ENCODE data around the gene TXNRD3.

The TXNRD3 gene

GRCh38 chr3:126672340-126672739 is 17.4 kb upstream of the TXNRD3 start:
- DNase-seq (ENCODE audit: low spot score): no peak

GRCh38 chr3:126671521-126671920 is 16.6 kb upstream of the TXNRD3 start:
- no peak for DNase-seq (ENCODE audit: low spot score)

GRCh38 chr3:126668450-126669401 is 13.8 kb upstream of the TXNRD3 start:
- no peak for DNase-seq (ENCODE audit: low spot score)

- DNase-seq (ENCODE audit: low spot score): no peak
Measured at GRCh38 chr3:126667631-126668449, 12.9 kb upstream of the TXNRD3 start.

- DNase-seq (ENCODE audit: low spot score): no peak
Measured at GRCh38 chr3:126666658-126667528, 12.0 kb upstream of the TXNRD3 start.

DNA sequence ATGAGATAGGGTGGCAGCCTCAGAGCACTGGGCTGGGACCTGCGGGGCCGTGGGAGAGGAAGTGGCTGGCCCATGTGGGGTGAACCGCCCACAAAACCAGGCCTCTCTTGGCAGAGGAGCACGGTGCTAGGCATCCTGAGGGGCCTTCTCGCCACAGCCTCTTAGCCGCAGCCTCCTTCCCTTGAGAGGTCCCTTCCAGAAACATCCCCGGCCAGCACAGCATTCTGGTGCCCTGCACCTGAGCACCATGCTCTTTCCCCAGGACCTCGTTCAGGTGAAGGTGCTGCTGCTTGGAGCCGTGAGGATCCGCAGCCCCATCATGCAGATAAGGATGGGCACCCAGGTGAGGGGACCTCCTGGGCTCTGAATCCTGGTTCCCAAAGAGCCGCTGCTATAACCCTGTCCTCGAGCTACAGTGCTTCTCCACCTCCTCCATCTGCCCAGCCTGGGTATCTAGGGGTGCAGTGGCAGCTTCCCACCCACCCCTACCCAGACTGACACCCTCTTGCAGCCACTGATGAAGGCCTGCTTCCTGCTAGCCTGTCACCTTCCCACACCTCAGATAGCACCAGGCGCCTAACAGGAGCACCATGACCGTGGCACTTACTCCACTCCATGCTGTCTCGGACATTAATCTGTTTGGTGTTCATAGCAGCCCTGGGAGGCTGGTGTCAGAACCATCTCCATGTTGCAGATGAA is 11.2 kb upstream of the TXNRD3 start:
- DNase-seq (ENCODE audit: low spot score): no peak

- DNase-seq (ENCODE audit: low spot score): peak; percentile 10
Measured at GRCh38 chr3:126665221-126665936, 10.5 kb upstream of the TXNRD3 start.

- no peak for DNase-seq (ENCODE audit: low spot score)
Measured at GRCh38 chr3:126664591-126665214, 9.8 kb upstream of the TXNRD3 start.

- DNase-seq (ENCODE audit: low spot score): no peak
Measured at GRCh38 chr3:126663750-126664149, 8.8 kb upstream of the TXNRD3 start.

DNA sequence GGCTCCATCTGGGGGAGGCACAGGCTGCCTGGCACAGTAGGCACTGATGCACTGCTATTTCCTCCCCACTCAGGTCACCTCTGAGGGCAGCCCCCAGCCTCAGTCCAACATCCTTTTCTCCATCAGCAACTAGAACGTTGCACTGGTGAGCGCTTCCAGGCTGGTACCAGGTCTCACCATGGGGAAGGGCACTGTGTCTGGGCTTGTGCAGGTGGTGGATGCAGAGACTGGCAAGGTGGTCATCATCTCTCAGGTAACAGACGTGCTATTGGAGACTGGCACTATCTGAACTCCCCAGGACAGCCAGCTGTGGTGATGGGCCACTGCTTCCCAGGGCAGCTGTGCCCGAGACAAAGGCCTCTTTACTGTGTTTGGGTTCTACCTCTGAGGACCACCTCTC is 8.3 kb upstream of the TXNRD3 start:
- no peak for DNase-seq (ENCODE audit: low spot score)

DNA sequence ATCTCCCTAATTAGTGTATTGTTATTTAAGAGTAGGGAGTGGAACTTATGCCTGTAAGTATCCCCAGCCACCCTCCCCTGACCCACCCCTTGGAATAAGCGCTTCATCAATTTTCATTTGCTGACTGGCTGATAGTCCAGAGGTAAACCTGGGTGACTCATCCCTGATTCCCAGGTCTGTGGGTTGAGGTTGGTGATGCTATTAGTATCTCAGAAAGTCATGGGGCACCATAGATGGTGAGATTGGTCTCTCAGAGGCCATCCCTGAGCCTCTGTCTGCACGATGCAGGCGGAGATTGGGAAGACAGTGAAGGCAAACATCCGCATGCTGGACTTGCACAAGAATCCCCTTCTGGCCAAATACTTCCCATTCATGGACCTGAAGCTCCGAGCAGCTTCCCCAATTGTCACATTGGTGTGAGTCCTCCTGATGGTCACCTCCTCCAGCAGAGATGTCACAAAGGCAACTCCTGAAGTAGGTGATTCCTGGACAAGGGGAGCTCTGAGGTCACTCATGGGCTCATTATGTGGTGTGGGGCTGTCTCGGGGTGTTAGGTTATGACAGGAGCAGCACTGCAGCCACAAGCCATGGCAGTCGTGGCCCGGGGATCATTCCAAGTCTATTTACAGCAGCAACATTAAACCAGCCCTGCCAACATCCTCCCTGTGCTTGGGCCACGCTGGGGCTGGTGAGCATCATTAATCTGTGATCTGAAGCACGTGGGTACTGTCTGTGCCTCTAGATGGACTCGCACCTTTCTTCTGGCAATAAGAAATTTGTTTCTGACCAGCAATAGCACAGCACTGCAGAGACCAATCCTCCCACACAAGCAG is 6.8 kb upstream of the TXNRD3 start:
- DNase-seq (ENCODE audit: low spot score): no peak

DNA sequence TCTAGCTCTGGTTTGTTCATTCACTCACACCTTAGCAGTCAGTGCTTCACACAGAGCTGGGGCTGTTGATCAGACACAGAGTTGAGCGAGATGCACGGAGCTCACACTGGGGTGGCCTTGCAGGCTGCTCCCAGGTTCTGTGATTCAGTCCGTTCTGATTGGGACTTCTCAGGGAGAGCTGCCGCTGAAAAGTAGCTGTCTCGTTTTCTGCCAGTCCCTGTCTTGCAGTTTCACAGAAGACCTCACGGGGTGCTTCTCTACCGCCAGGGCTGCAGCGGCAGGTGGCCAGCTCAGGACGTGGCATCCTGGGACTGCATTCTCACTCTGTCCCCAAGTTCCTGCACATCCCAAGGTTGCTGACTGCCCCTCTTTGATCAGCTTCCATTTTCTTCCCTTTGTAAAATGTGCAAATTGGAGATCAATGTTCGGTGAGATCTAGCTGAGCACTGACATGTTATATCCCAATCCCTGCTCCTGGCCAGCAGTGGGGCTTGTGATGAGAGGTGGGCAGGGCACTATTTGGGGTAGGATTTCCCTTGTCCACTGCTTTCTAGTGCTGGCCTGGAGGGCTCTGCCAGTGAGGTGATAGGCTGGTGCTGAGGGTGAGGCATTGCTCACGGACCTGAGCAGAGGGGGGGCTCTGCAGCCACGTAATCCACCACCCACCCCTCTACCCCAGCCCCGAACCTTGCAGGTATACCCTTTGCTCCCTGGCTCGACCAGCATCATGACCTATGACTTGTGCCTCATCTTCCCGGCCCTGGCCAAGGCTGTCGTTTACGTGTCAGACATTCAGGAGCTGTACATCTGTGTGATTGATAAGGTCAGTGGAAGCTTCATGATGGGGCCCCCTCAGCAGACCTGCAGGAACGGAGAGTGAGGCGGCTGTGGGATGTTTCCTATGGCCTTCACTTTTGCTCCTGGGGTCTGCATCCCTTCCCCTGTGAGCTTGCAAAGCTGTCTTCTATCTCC is 5.3 kb upstream of the TXNRD3 start:
- peak; percentile 27 for DNase-seq (ENCODE audit: low spot score)

- no peak for DNase-seq (ENCODE audit: low spot score)
Measured at GRCh38 chr3:126658584-126658983, 3.7 kb upstream of the TXNRD3 start.

- no peak for DNase-seq (ENCODE audit: low spot score)
Measured at GRCh38 chr3:126657901-126658300, 3.0 kb upstream of the TXNRD3 start.

- no peak for DNase-seq (ENCODE audit: low spot score)
Measured at GRCh38 chr3:126656371-126657134, 1.6 kb upstream of the TXNRD3 start.

DNA sequence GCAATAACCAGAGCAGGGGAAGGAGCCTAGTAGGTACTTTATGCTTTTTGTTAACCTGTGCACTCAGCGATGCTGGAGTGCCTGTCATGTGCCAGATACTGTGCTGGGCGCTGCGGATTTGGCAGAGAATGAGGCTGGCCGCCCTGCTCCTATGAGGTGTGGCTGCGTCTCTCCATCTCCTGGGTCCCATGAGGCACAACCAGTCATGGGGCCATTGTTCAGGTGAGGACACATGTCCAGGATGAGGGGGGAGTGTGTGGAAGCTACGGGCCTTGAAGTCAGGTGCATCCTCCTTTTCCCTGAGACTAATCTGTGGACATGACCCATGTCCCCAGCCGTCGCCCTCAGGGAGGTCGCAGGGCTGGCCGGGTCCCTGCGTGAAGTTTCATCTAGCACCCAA is 963 bp upstream of the TXNRD3 start:
- no peak for DNase-seq (ENCODE audit: low spot score)

DNA sequence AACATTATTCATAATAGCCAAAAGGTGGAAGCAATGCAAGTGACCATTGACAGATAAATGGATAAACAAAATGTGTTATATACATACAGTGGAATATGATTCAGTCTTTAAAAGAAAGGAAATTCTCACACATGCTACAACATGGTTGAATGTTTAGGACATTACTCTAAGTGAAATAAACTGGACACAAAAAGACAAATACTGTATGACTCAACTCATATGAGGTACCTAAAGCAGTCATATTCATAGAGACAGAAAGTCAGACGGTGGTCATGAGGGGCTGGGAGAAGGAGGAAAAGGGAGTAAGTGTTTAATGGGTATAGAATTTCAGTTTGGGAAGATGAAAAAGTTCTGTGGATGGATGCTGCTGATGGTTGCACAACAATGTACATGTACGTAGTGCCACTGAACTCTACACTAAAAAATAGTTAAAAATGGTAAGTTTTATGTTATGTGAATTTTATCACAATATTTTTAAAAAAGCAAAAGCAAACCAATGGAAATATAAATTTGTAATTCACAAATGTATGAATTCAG is 5.3 kb downstream of the TXNRD3 start:
- peak; percentile 12 for DNase-seq (ENCODE audit: low spot score)
